Measurements from ENCODE around the gene GNG10.
A peak's percentile ranks its signal among the peaks of the same experiment; 100 is the strongest.

Gene GNG10

GRCh38 chr9:111683392-111683791, 22.0 kb downstream of the GNG10 start:
- TF ChIP-seq, protein P1, sequence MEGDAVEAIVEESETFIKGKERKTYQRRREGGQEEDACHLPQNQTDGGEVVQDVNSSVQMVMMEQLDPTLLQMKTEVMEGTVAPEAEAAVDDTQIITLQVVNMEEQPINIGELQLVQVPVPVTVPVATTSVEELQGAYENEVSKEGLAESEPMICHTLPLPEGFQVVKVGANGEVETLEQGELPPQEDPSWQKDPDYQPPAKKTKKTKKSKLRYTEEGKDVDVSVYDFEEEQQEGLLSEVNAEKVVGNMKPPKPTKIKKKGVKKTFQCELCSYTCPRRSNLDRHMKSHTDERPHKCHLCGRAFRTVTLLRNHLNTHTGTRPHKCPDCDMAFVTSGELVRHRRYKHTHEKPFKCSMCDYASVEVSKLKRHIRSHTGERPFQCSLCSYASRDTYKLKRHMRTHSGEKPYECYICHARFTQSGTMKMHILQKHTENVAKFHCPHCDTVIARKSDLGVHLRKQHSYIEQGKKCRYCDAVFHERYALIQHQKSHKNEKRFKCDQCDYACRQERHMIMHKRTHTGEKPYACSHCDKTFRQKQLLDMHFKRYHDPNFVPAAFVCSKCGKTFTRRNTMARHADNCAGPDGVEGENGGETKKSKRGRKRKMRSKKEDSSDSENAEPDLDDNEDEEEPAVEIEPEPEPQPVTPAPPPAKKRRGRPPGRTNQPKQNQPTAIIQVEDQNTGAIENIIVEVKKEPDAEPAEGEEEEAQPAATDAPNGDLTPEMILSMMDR (IDR thresholded peaks at IDR 0.05; ENCODE audit: low read depth, low read length, missing control alignments) = no peak
- DNase-seq (ENCODE audit: low read depth) = no peak
- H3K4me3 ChIP-seq (ENCODE audit: low read depth, low read length) = no peak overlapping the region

DNA sequence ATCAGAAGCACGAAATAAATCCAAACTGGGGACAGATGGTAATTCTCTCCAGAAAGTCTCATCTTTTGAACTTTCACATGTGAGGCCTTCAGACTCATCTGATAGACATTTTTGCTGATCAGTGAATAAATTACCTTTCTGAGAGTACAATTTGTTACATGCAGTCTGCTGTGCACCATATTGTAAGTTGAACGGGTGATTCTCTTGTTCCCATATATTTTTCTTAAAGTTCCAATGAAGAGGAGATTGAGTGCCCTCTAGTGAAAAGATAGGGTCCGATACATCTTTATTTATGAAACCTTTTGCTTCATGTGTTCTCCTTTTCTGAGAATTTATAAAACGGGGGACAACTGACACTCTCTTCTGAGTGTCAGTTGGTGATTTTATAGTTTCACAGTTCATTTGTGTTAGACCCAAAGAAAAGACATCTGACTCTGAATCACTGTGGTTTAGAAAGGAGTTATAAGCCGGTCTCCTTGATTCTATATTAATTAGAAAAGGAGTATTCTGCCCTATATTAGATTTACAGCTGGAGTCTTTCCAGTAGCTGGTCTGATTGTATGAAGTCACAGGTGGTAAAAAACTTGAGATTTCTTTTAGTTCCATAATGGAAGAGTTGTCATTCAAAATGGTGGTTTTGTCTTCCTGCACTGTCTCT, 30.4 kb downstream of the GNG10 start:
- TF ChIP-seq, protein P1 (IDR thresholded peaks at IDR 0.05; ENCODE audit: low read depth, low read length, missing control alignments) = peak; percentile 14
- no peak for DNase-seq (ENCODE audit: low read depth)
- no peak overlapping the region for H3K4me3 ChIP-seq (ENCODE audit: low read depth, low read length)

DNA sequence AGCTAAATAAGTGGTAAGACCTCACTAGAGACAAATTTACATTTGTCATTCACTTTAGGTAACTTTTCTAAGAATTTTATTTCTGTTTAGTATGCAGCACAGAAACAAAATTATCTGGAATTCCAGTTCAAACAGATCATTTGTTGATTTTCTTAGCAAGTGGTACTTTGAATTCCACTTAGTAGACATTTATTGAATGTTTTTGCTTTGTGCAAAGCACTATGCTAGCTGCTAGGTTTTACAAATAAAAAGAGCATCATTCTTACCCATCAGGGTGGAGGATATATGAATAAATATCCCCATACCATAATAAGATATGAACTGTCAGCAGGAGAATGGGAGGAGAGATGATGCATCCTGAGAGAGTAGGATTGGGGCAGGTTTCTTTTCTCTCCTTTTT, 35.4 kb downstream of the GNG10 start:
- DNase-seq (ENCODE audit: low read depth) = no peak
- TF ChIP-seq, protein P1 (IDR thresholded peaks at IDR 0.05; ENCODE audit: low read depth, low read length, missing control alignments) = no peak
- no peak overlapping the region for H3K4me3 ChIP-seq (ENCODE audit: low read depth, low read length)

GRCh38 chr9:111700776-111701175, 39.4 kb downstream of the GNG10 start:
- TF ChIP-seq, protein P1 (IDR thresholded peaks at IDR 0.05; ENCODE audit: low read depth, low read length, missing control alignments) = no peak
- no peak overlapping the region for H3K4me3 ChIP-seq (ENCODE audit: low read depth, low read length)
- no peak for DNase-seq (ENCODE audit: low read depth)

- DNase-seq (ENCODE audit: low read depth) = no peak
Observed at GRCh38 chr9:111704503-111704902, 43.1 kb downstream of the GNG10 start.

DNA sequence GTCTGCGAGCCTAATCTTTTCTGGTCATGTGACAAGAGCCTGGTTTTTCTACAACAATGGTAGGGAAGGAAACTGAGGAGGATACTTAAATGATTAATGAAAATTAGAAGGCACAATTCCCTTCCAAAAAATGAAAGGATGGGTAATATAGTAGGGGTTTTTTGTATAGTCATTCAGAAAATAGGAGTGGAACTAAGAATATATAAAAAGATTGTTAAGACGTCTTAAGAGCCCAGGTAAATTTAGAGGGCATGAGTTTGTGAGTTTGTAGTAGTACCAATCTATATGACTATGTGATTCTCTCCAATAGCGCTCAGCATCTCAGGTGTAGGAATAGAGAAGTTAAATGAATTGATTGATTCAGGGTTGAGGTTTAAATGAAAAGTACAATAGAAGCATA, 50.1 kb downstream of the GNG10 start:
- TF ChIP-seq, protein P1 (IDR thresholded peaks at IDR 0.05; ENCODE audit: low read depth, low read length, missing control alignments) = no peak
- H3K4me3 ChIP-seq (ENCODE audit: low read depth, low read length) = no peak overlapping the region
- no peak for DNase-seq (ENCODE audit: low read depth)

More at GRCh38 chr9:111704503-111704902, 43.1 kb downstream of the GNG10 start:
- TF ChIP-seq, protein P1 (IDR thresholded peaks at IDR 0.05; ENCODE audit: low read depth, low read length, missing control alignments) = no peak
- no peak overlapping the region for H3K4me3 ChIP-seq (ENCODE audit: low read depth, low read length)

- no peak for DNase-seq (ENCODE audit: low read depth)
- no peak overlapping the region for H3K4me3 ChIP-seq (ENCODE audit: low read depth, low read length)
- TF ChIP-seq, protein P1 (IDR thresholded peaks at IDR 0.05; ENCODE audit: low read depth, low read length, missing control alignments) = no peak
Observed at GRCh38 chr9:111712369-111712768, 51.0 kb downstream of the GNG10 start.
